SU-DHL-6 (cell line): ENCODE results near the gene DVL1.

ENCODE experiments used
- H2AFZ ChIP-seq: fragments of 200-600 bp; sonication (generic); 2 replicates; pipeline ENCODE4 v1.6.1; 2014; ENCODE audit warnings: low read depth, mild to moderate bottlenecking, moderate library complexity, mixed read lengths, antibody characterized with exemption, low read length; ENCODE audit not compliant: severe bottlenecking
- H3F3A ChIP-seq: fragments of 200-600 bp; shearing (Covaris generic); 2 replicates; pipeline ENCODE4 v1.6.0; 2016; ENCODE audit warnings: antibody characterized with exemption, mild to moderate bottlenecking; ENCODE audit not compliant: insufficient read depth
- H3K27ac ChIP-seq: fragments of 200-600 bp; sonication (generic); 2 replicates; pipeline ENCODE4 v1.5.1; 2016; ENCODE audit warnings: low read depth, mild to moderate bottlenecking, low read length, moderate library complexity, mixed read lengths
- H3K27me3 ChIP-seq: fragments of 200-600 bp; sonication (generic), shearing (Covaris generic); 2 replicates; pipeline ENCODE4 v1.6.0; 2014; ENCODE audit warnings: mild to moderate bottlenecking, low read length
- H3K36me3 ChIP-seq: fragments of 200-600 bp; sonication (generic); 2 replicates; pipeline ENCODE4 v1.6.1; 2014; ENCODE audit warnings: mild to moderate bottlenecking, low read length, mixed read lengths
- H3K4me2 ChIP-seq: fragments of 300-600, 200-600 bp; shearing (Covaris generic), sonication (generic); 2 replicates; pipeline ENCODE4 v1.6.0; 2014; ENCODE audit warnings: low read length, low read depth, mild to moderate bottlenecking; ENCODE audit not compliant: poor library complexity, severe bottlenecking
- H3K4me3 ChIP-seq: fragments of 200-600 bp; sonication (generic); 2 replicates; pipeline ENCODE4 v1.5.1; 2014; ENCODE audit warnings: antibody characterized with exemption, low read length, mild to moderate bottlenecking, mixed read lengths; ENCODE audit not compliant: insufficient read depth, poor library complexity, severe bottlenecking
- H3K79me2 ChIP-seq: fragments of 200-600 bp; sonication (generic); 2 replicates; pipeline ENCODE4 v1.6.1; 2014; ENCODE audit warnings: mild to moderate bottlenecking, low read length, moderate library complexity; ENCODE audit not compliant: insufficient read depth
- H3K9ac ChIP-seq: fragments of 200-600 bp; sonication (generic); 2 replicates; pipeline ENCODE4 v1.7.0; 2014; ENCODE audit warnings: mild to moderate bottlenecking, low read length
- H3K9me2 ChIP-seq: fragments of 200-600 bp; sonication (generic); replicated peaks from 2 replicates; pipeline ENCODE4 v1.6.1; 2014; ENCODE audit warnings: low read length; ENCODE audit not compliant: insufficient read depth
- H3K9me3 ChIP-seq: fragments of 200-600 bp; sonication (generic); 2 replicates; pipeline ENCODE4 v1.6.1; 2014; ENCODE audit warnings: low read length, mixed read lengths; ENCODE audit not compliant: insufficient read depth
- H4K20me1 ChIP-seq: fragments of 200-600 bp; sonication (generic); 2 replicates; pipeline ENCODE4 v1.6.1; 2014; ENCODE audit warnings: low read depth, mild to moderate bottlenecking, antibody characterized with exemption, low read length, moderate library complexity, mixed read lengths
- EZH2phosphoT487 ChIP-seq: fragments of 200-600 bp; sonication (generic), shearing (Covaris generic); conservative IDR thresholded peaks from 2 replicates; pipeline ENCODE4 v1.6.1; 2018; ENCODE audit warnings: mild to moderate bottlenecking, antibody characterized with exemption, low read length, moderate library complexity, mixed read lengths
- TF ChIP-seq, protein P1 (sequence below): fragments of 200-600 bp; sonication (generic); IDR thresholded peaks from one replicate; pipeline ENCODE4 v1.5.1; 2017; ENCODE audit warnings: antibody characterized with exemption, mild to moderate bottlenecking, low read length, moderate library complexity; ENCODE audit not compliant: insufficient read depth, poor library complexity, severe bottlenecking

Gene DVL1

GRCh38 chr1:1303736-1304135, 45.5 kb downstream of the DVL1 start:
- no peaks in the 10 kb centered on the region for H3K9me3 ChIP-seq
- peaks cover 6% of the 10 kb centered on the region for H3K79me2 ChIP-seq
- H3K9me2 ChIP-seq, result no peaks in the 10 kb centered on the region
- no peak overlapping the region for H3K27ac ChIP-seq
- no peaks in the 10 kb centered on the region; the same call in 1 of the 2 replicates for H3F3A ChIP-seq
- no peak for TF ChIP-seq EZH2phosphoT487
- no peak overlapping the region for H3K4me2 ChIP-seq
- H3K36me3 ChIP-seq, result no peaks in the 10 kb centered on the region
- no peaks in the 10 kb centered on the region for H3K27me3 ChIP-seq
- H3K4me3 ChIP-seq, result no peak overlapping the region
- H4K20me1 ChIP-seq, result no peaks in the 10 kb centered on the region; the same call in 1 of the 2 replicates
- no peak overlapping the region for H2AFZ ChIP-seq
- H3K9ac ChIP-seq, result no peak overlapping the region

DNA sequence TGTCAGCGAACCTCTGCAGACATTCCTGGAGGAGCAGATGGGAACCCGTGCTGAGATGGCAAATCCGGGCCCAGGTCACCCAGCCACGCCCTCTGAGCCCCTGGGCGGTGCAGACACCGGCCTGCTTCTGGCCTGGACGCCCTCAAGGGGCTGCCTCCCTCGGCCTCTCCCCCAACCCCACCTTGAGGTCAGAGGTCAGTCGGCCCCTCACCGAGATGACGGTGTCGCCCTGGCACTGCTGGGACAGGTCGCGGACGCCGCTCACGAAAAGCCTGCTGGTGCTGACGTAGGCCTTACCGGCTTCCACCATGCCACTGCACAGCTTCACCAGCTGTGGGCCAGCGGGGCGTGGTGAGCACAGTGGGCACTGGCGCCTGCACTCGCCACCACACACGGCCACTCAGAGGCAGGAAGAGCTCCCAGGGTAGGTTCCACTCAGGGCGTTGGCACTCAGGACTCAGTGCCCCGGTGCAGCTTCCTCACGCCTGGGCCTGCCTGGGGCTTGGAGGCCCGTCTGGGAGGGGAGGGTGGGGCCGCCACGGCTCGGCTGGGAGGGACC, 46.2 kb downstream of the DVL1 start:
- H3K79me2 ChIP-seq, result peaks cover 4% of the 10 kb centered on the region

DNA sequence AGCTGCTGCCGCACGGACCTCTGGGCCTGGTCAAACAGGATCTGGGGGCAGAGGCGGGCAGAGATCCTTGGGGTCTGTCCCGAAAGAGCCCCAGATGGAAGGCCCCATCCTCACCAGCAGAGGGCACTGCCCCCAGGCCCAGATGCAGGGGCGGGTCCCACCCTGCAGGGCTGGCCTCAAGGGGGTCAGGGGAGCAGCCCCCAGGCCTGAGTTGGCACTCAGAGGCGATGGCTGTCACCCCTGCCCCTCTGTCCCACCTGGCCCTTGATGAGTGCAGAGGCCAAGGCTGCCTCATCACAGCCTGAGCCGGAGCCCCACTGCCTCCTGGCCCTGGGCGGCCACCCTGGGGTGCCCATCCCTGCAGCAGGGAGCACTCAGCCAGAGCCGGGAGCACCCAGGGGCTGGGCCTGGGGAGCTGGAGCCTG, 47.2 kb downstream of the DVL1 start:
- Histone ChIP-seq H3K36me3 (no peaks in the 10 kb centered on the region), H3K9me2 (no peaks in the 10 kb centered on the region), H3K27ac (no peak overlapping the region), H3K4me3 (no peak overlapping the region), H3K9me3 (no peaks in the 10 kb centered on the region), H4K20me1 (no peaks in the 10 kb centered on the region; the same call in 1 of the 2 replicates), H3K27me3 (no peaks in the 10 kb centered on the region), H3F3A (no peaks in the 10 kb centered on the region; the same call in 1 of the 2 replicates), H3K79me2 (no peaks in the 10 kb centered on the region; the same call in 1 of the 2 replicates), H2AFZ (no peak overlapping the region), H3K9ac (no peak overlapping the region), H3K4me2 (no peak overlapping the region)
- TF ChIP-seq EZH2phosphoT487, result no peak
- TF ChIP-seq, protein P1, sequence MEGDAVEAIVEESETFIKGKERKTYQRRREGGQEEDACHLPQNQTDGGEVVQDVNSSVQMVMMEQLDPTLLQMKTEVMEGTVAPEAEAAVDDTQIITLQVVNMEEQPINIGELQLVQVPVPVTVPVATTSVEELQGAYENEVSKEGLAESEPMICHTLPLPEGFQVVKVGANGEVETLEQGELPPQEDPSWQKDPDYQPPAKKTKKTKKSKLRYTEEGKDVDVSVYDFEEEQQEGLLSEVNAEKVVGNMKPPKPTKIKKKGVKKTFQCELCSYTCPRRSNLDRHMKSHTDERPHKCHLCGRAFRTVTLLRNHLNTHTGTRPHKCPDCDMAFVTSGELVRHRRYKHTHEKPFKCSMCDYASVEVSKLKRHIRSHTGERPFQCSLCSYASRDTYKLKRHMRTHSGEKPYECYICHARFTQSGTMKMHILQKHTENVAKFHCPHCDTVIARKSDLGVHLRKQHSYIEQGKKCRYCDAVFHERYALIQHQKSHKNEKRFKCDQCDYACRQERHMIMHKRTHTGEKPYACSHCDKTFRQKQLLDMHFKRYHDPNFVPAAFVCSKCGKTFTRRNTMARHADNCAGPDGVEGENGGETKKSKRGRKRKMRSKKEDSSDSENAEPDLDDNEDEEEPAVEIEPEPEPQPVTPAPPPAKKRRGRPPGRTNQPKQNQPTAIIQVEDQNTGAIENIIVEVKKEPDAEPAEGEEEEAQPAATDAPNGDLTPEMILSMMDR, result peak; percentile 54

More for the DNA sequence above, 46.2 kb downstream of the DVL1 start:
- H4K20me1 ChIP-seq, result no peaks in the 10 kb centered on the region; the same call in 1 of the 2 replicates
- no peaks in the 10 kb centered on the region for H3K36me3 ChIP-seq
- no peak overlapping the region for H3K9ac ChIP-seq
- H3K4me3 ChIP-seq, result no peak overlapping the region
- no peaks in the 10 kb centered on the region for H3K27me3 ChIP-seq
- TF ChIP-seq EZH2phosphoT487, result no peak
- TF ChIP-seq, protein P1, result no peak
- no peak overlapping the region for H3K4me2 ChIP-seq
- H3K9me2 ChIP-seq, result no peaks in the 10 kb centered on the region
- no peak overlapping the region for H2AFZ ChIP-seq
- H3K9me3 ChIP-seq, result no peaks in the 10 kb centered on the region
- H3F3A ChIP-seq, result no peaks in the 10 kb centered on the region; the same call in 1 of the 2 replicates
- H3K27ac ChIP-seq, result no peak overlapping the region

GRCh38 chr1:1300352-1300739, 48.9 kb downstream of the DVL1 start:
- Histone ChIP-seq H3K36me3 (no peaks in the 10 kb centered on the region), H3K27me3 (no peaks in the 10 kb centered on the region), H4K20me1 (no peaks in the 10 kb centered on the region; the same call in 1 of the 2 replicates), H3K9ac (no peak overlapping the region), H2AFZ (no peak overlapping the region), H3F3A (no peaks in the 10 kb centered on the region), H3K9me2 (no peaks in the 10 kb centered on the region), H3K9me3 (no peaks in the 10 kb centered on the region), H3K79me2 (no peaks in the 10 kb centered on the region; the same call in 1 of the 2 replicates), H3K4me3 (no peak overlapping the region), H3K4me2 (no peak overlapping the region), H3K27ac (no peak overlapping the region)
- TF ChIP-seq, protein P1, result no peak
- TF ChIP-seq EZH2phosphoT487, result no peak
